CD4-positive, alpha-beta memory T cell (primary cell): ENCODE results near the gene GRM2. TPM values are rescaled to one million over a fixed set of nuclear protein-coding genes. Genes with fewer than 3 reads are reported as not detected.

Experiments
- CTCF ChIA-PET: fragments of 350-600 bp; sonication (Branson Sonifier 250); formaldehyde crosslinking; loops from one replicate; lab custom pipeline; 2021; ENCODE audit warnings: inconsistent platforms; ENCODE audit not compliant: partially characterized antibody; lab: Charles Lee
- POLR2A ChIA-PET: fragments of 350-600 bp; sonication (Branson Sonifier 250); formaldehyde crosslinking; loops from one replicate; lab custom pipeline; 2021; ENCODE audit not compliant: partially characterized antibody; lab: Charles Lee
- DNase-seq, 5 donors: peaks; one replicate each; pipeline versions ENCODE4 v3.0.0 to v3.0.0-alpha.2; 2020 to 2022; ENCODE audit warnings: mixed read lengths in 1 of 5
- H3K27ac ChIP-seq: one replicate; pipeline ENCODE4 v1.7.0; 2013; ENCODE audit warnings: low read depth, low read length
- H3K27me3 ChIP-seq: 2 replicates; pipeline ENCODE4 v1.7.0; 2013; ENCODE audit warnings: mild to moderate bottlenecking, low read length, moderate library complexity; ENCODE audit not compliant: insufficient read depth
- H3K36me3 ChIP-seq: 2 replicates; pipeline ENCODE4 v1.7.0; 2013; ENCODE audit warnings: mild to moderate bottlenecking, low read length, moderate library complexity; ENCODE audit not compliant: insufficient read depth
- H3K4me1 ChIP-seq: 2 replicates; pipeline ENCODE4 v1.7.0; 2013; ENCODE audit warnings: mild to moderate bottlenecking, low read length, moderate library complexity; ENCODE audit not compliant: insufficient read depth
- H3K4me3 ChIP-seq, 2 donors: one replicate each; pipeline ENCODE4 v1.7.0; 2013; ENCODE audit warnings: low read length in 2 of 2, mild to moderate bottlenecking in 1 of 2
- H3K9me3 ChIP-seq, 2 donors: one replicate each; pipeline ENCODE4 v1.7.0; 2013; ENCODE audit warnings: low read length in 2 of 2, control low read depth in 1 of 2; ENCODE audit not compliant: control insufficient read depth in 1 of 2
- H3K27ac Mint-ChIP-seq, 7 donors: one replicate each; pipeline ENCODE4 v1.8.0; 2020 to 2021; ENCODE audit warnings: mixed read lengths in 7 of 7, mild to moderate bottlenecking in 6 of 7, inconsistent platforms in 3 of 7, moderate library complexity in 3 of 7
- H3K27me3 Mint-ChIP-seq, 2 donors: one replicate each; pipeline ENCODE4 v1.8.0; 2020 to 2021; ENCODE audit warnings: mixed read lengths in 2 of 2
- H3K36me3 Mint-ChIP-seq, 2 donors: one replicate each; pipeline ENCODE4 v1.8.0; 2020 to 2021; ENCODE audit warnings: mixed read lengths in 2 of 2, inconsistent platforms in 1 of 2, mild to moderate bottlenecking in 1 of 2
- H3K4me1 Mint-ChIP-seq, 4 donors: one replicate each; pipeline ENCODE4 v1.8.0; 2020 to 2021; ENCODE audit warnings: mixed read lengths in 4 of 4, mild to moderate bottlenecking in 1 of 4
- H3K4me3 Mint-ChIP-seq, 8 donors: one replicate each; pipeline ENCODE4 v1.8.0; 2020 to 2021; ENCODE audit warnings: mixed read lengths in 8 of 8, mild to moderate bottlenecking in 7 of 8, moderate library complexity in 6 of 8, inconsistent platforms in 3 of 8
- H3K9me3 Mint-ChIP-seq, 8 donors: one replicate each; pipeline ENCODE4 v1.8.0; 2020 to 2021; ENCODE audit warnings: mixed read lengths in 8 of 8, mild to moderate bottlenecking in 5 of 8, inconsistent platforms in 3 of 8, moderate library complexity in 1 of 8
- intact Hi-C: fragments of 100-400 bp; cut with micrococcal nuclease; formaldehyde crosslinking; loops from one replicate; pipeline ENCODE4 v1.15.1; 2023
- polyA plus RNA-seq, 2 donors: library from polyadenylated mRNA; unstranded; fragments of 300-500 nt; fragmentation: Illumina TruSeq; gene quantifications; one replicate each; pipeline ENCODE4 v1.2.3, GENCODE V29; 2021
- total RNA-seq, 2 experiments: library from RNA; stranded (reverse); gene quantifications; one replicate each; pipeline ENCODE4 v1.2.3, GENCODE V29; 2021

The GRM2 gene
- total and polyA plus RNA-seq, 4 experiments from 2014 or later, result 0.07 to 1.9 (median 1.1) TPM; not detected in 1

GRCh38 chr3:51670053-51670822 is 36.6 kb upstream of the GRM2 start:
- ChIA-PET CTCF (interaction anchor here (0.8 to 17.7 kb wide), 21 partner anchors 9 to 1051 kb away, joined by 3 to 324 read pairs (median 5); partner anchors contain the start of genes DCAF1 and RAD54L2), POLR2A (interaction anchor here (0.8 to 10.9 kb wide), 8 partner anchors 14 to 284 kb away, joined by 3 to 251 read pairs (median 6); partner anchors contain the start of genes DCAF1, MANF, RAD54L2 and RBM15B)
- H3K4me1 ChIP-seq, result peaks cover 58% of the 10 kb centered on the region
- no peaks in the 10 kb centered on the region for H3K9me3 Mint-ChIP-seq
- no peaks in the 10 kb centered on the region for H3K36me3 ChIP-seq
- H3K4me3 Mint-ChIP-seq, result peak overlapping the region; percentile 84 to 95 (median 91)
- peak overlapping the region; percentile 93 to 97 (median 97) for H3K27ac Mint-ChIP-seq
- peak overlapping the region; percentile 83 for H3K27ac ChIP-seq
- H3K9me3 ChIP-seq, result no peaks in the 10 kb centered on the region
- H3K4me3 ChIP-seq, result peak overlapping the region; percentile 88 to 89
- no peaks in the 10 kb centered on the region for H3K27me3 ChIP-seq
- peaks cover 47 to 67% (median 57%) of the 10 kb centered on the region in 4 donors for H3K4me1 Mint-ChIP-seq
- no peaks in the 10 kb centered on the region for H3K27me3 Mint-ChIP-seq
- intact Hi-C loops, result loop anchor here (2.0 kb wide), 1 partner anchor 1053 kb away; the partner anchor contains the start of gene MAPKAPK3
- H3K36me3 Mint-ChIP-seq, result peaks cover 4 to 17% of the 10 kb centered on the region in 2 donors
- peak; percentile 49 to 65 (median 58) for DNase-seq

- H3K27me3 Mint-ChIP-seq, result no peaks in the 10 kb centered on the region
- Histone ChIP-seq H3K4me1 (peaks cover 66% of the 10 kb centered on the region), H3K9me3 (no peaks in the 10 kb centered on the region), H3K27ac (peak within 1 kb of the TSS; percentile 83), H3K4me3 (peak within 1 kb of the TSS; percentile 88 to 89), H3K27me3 (no peaks in the 10 kb centered on the region), H3K36me3 (no peaks in the 10 kb centered on the region)
- peaks cover 54 to 74% (median 63%) of the 10 kb centered on the region in 4 donors for H3K4me1 Mint-ChIP-seq
- peak within 1 kb of the TSS; percentile 95 to 97 (median 97) for H3K27ac Mint-ChIP-seq
- ChIA-PET POLR2A (interaction anchor here (0.8 to 10.9 kb wide), 12 partner anchors 13 to 1334 kb away, joined by 3 to 251 read pairs (median 5); partner anchors contain the start of genes DCAF1, HEMK1, MANF and RAD54L2), CTCF (interaction anchor here (1.2 to 17.7 kb wide), 12 partner anchors 8 to 474 kb away, joined by 3 to 324 read pairs (median 13); partner anchors contain the start of genes DCAF1, RAD54L2 and RBM15B)
- H3K36me3 Mint-ChIP-seq, result peaks cover 12 to 25% of the 10 kb centered on the region in 2 donors
- peak within 1 kb of the TSS; percentile 88 to 95 (median 92) for H3K4me3 Mint-ChIP-seq
- peak; percentile 95 to 97 (median 96) for DNase-seq
- intact Hi-C loops, result loop anchor here (1.0 to 2.0 kb wide), 5 partner anchors 11 to 1054 kb away; partner anchors contain the start of genes MANF, MAPKAPK3 and RBM15B
- no peaks in the 10 kb centered on the region for H3K9me3 Mint-ChIP-seq
Measured at GRCh38 chr3:51670823-51671733, 35.8 kb upstream of the GRM2 start, which contains the start of gene TEX264. TSS of gene TEX264 (plus strand) at chr3:51671252. CDS start at chr3:51674305, 3,053 bp downstream.

- Mint-ChIP-seq H3K27ac (peak overlapping the region; percentile 94 to 97 (median 96)), H3K9me3 (no peaks in the 10 kb centered on the region), H3K4me1 (peaks cover 60 to 83% (median 70%) of the 10 kb centered on the region in 4 donors), H3K36me3 (peaks cover 18 to 31% of the 10 kb centered on the region in 2 donors), H3K4me3 (peak overlapping the region; percentile 88 to 95 (median 92)), H3K27me3 (no peaks in the 10 kb centered on the region)
- H3K9me3 ChIP-seq, result no peaks in the 10 kb centered on the region
- POLR2A ChIA-PET, result interaction anchor here (1.0 to 10.9 kb wide), 9 partner anchors 13 to 1335 kb away, joined by 3 to 251 read pairs (median 5); partner anchors contain the start of genes DCAF1, HEMK1 and MANF
- DNase-seq, result peak in 2 of 5 donors; percentile 59 to 71
- CTCF ChIA-PET, result interaction anchor here (2.7 to 17.7 kb wide), 5 partner anchors 14 to 282 kb away, joined by 11 to 324 read pairs (median 22); partner anchors contain the start of genes DCAF1, RAD54L2 and RBM15B
- peak overlapping the region; percentile 80 to 89 for H3K4me3 ChIP-seq
- intact Hi-C loops, result loop anchor here (1.0 to 2.0 kb wide), 5 partner anchors 10 to 1055 kb away; partner anchors contain the start of genes MANF, MAPKAPK3 and RBM15B
- H3K36me3 ChIP-seq, result peaks cover 3% of the 10 kb centered on the region
- H3K27ac ChIP-seq, result peak overlapping the region; percentile 83
- peaks cover 74% of the 10 kb centered on the region for H3K4me1 ChIP-seq
- no peaks in the 10 kb centered on the region for H3K27me3 ChIP-seq
Measured at GRCh38 chr3:51671734-51672475, 35.0 kb upstream of the GRM2 start.

DNA sequence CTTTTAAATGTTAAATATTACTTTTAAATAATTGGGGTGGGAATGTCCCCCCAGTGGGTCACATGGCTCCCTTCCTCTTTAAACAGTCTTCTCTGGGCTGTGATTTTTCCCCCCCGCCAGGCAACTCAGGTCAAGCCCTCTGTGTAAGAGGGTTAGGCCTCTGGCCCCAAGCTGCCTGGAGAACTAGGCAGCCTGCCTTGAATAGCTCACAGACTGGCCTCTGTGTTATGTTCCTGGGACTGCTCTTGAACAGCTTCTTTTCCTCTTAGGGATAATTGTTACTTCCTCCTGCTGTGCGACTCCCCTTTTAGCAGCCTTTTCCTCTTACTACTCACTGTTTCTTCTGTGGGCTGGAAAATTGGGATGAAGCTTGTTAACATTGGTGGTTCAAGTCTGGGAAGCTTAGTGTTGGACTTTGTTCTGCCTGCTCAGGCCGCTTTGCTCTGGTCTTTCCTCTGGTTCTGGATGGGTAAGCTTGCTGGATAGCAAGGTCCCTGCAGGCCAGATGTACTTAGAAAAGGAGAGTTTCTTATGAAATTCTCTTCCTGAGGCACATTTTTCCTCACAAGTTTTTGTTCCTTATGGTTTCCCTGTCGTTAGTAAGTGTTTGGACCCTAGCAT is 33.6 kb upstream of the GRM2 start:
- H3K36me3 Mint-ChIP-seq, result peaks cover 18 to 36% of the 10 kb centered on the region in 2 donors
- no peak for DNase-seq
- ChIA-PET POLR2A (interaction anchor here (1.0 to 10.9 kb wide), 5 partner anchors 11 to 284 kb away, joined by 3 to 251 read pairs (median 5); partner anchors contain the start of gene DCAF1), CTCF (interaction anchor here (1.1 to 17.7 kb wide), 4 partner anchors 13 to 283 kb away, joined by 3 to 324 read pairs (median 88); partner anchors contain the start of genes DCAF1 and RBM15B)
- H3K27me3 Mint-ChIP-seq, result no peaks in the 10 kb centered on the region
- Histone ChIP-seq H3K27ac (peak overlapping the region; percentile 5), H3K4me1 (peaks cover 88% of the 10 kb centered on the region), H3K9me3 (no peaks in the 10 kb centered on the region), H3K4me3 (no peak overlapping the region), H3K27me3 (no peaks in the 10 kb centered on the region), H3K36me3 (peaks cover 4% of the 10 kb centered on the region)
- H3K9me3 Mint-ChIP-seq, result no peaks in the 10 kb centered on the region
- peaks cover 69 to 94% (median 81%) of the 10 kb centered on the region in 4 donors for H3K4me1 Mint-ChIP-seq
- H3K4me3 Mint-ChIP-seq, result peak overlapping the region; percentile 37 to 83 (median 79)
- peak overlapping the region; percentile 8 to 97 (median 89) for H3K27ac Mint-ChIP-seq
- intact Hi-C loops, result no loop called here

DNA sequence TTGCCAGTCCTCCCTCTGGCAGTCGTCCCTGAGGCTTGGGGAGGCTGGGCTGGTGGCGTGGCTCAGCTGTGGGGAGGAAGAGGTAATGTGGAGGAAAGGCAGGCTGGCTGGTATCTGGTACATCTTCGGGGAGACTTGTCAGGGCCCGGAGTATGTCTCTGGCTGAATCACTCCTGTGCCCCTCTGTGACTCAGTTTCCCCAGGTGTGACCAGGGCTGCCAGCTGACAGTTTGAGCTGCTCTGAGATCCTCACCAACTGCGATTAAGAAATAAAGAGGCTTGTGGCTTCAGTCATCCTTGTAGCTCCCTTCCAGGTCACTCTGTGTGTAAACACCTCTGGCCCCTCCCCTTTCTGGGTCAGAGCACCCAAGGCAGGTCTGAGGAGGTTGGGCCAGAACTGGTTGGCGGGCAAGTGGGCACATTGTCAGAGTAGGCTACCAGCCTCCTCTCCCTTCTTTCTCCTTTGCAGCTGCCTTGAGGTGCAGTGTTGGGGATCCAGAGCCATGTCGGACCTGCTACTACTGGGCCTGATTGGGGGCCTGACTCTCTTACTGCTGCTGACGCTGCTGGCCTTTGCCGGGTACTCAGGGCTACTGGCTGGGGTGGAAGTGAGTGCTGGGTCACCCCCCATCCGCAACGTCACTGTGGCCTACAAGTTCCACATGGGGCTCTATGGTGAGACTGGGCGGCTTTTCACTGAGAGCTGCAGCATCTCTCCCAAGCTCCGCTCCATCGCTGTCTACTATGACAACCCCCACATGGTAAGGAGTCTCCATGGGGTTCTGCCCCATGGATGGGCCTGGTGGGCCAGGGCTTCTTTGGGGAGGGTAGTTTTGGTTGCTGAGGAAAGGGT is 32.8 kb upstream of the GRM2 start:
- Mint-ChIP-seq H3K9me3 (no peaks in the 10 kb centered on the region), H3K27me3 (no peaks in the 10 kb centered on the region), H3K36me3 (peaks cover 18 to 39% of the 10 kb centered on the region in 2 donors), H3K27ac (peak overlapping the region; percentile 8 to 97 (median 89)), H3K4me3 (peak overlapping the region in 7 of 8 donors; percentile 60 to 83 (median 80)), H3K4me1 (peaks cover 71 to 94% (median 82%) of the 10 kb centered on the region in 4 donors)
- no peaks in the 10 kb centered on the region for H3K9me3 ChIP-seq
- peak overlapping the region; percentile 5 for H3K27ac ChIP-seq
- DNase-seq, result no peak
- H3K27me3 ChIP-seq, result no peaks in the 10 kb centered on the region
- peaks cover 4% of the 10 kb centered on the region for H3K36me3 ChIP-seq
- no peak overlapping the region for H3K4me3 ChIP-seq
- POLR2A ChIA-PET, result interaction anchor here (1.0 to 10.9 kb wide), 4 partner anchors 10 to 284 kb away, joined by 3 to 251 read pairs (median 58); partner anchors contain the start of gene DCAF1
- peaks cover 91% of the 10 kb centered on the region for H3K4me1 ChIP-seq
- intact Hi-C loops, result no loop called here
- CTCF ChIA-PET, result interaction anchor here (1.1 to 17.7 kb wide), 5 partner anchors 12 to 284 kb away, joined by 3 to 324 read pairs (median 19); partner anchors contain the start of genes DCAF1 and RBM15B
